Right lobe of liver (tissue), 6 donors: ENCODE measurements around the gene DLG3. TPM values are rescaled to one million over a fixed set of nuclear protein-coding genes. Genes with fewer than 3 reads are reported as not detected.

ENCODE experiments used
- ATAC-seq, 4 donors: fragments of 200-7000 bp; cut with Tn5 transposase; one replicate each; pipeline ENCODE4 v1.9.1; 2020; ENCODE audit warnings: mild to moderate bottlenecking in 4 of 4, moderate library complexity in 4 of 4
- DNase-seq, 3 donors: peaks; one replicate each; pipeline ENCODE4 v3.0.0-alpha.2; 2020
- H3K27ac ChIP-seq, 3 donors: fragments of 200-600 bp; one replicate each; pipeline ENCODE4 v1.8.0; 2022
- H3K27me3 ChIP-seq, 2 donors: fragments of 200-600 bp; one replicate each; pipeline ENCODE4 v1.8.0; 2022
- H3K36me3 ChIP-seq, 4 donors: fragments of 200-600 bp; sonication (generic) in 1 of 4; one replicate each; pipeline versions ENCODE4 v1.5.1 to v1.8.0; 2017 to 2022; ENCODE audit warnings: control low read depth in 1 of 4
- H3K4me1 ChIP-seq, 4 donors: fragments of 200-600 bp; sonication (generic) in 1 of 4; one replicate each; pipeline versions ENCODE4 v1.5.1 to v1.8.0; 2017 to 2022; ENCODE audit warnings: control low read depth in 1 of 4
- H3K4me3 ChIP-seq, 3 donors: fragments of 200-600 bp; one replicate each; pipeline ENCODE4 v1.8.0; 2022
- H3K9me3 ChIP-seq, 4 donors: fragments of 200-600 bp; sonication (generic) in 1 of 4; one replicate each; pipeline versions ENCODE4 v1.5.1 to v1.8.0; 2017 to 2022; ENCODE audit warnings: control low read depth in 1 of 4
- POLR2A ChIP-seq: fragments of 450-650 bp; IDR thresholded peaks from one replicate; pipeline ENCODE4 v1.6.1; 2017; ENCODE audit warnings: antibody characterized with exemption, mild to moderate bottlenecking
- WGBS: methylation state at CpG from one replicate; pipeline ENCODE4 v1.1.6; 2018; ENCODE audit warnings: low coverage, low lambda C conversion rate; ENCODE audit not compliant: insufficient coverage; ENCODE audit errors: missing lambda C conversion rate; 5-methylcytosine and 5-hydroxymethylcytosine counted together
- intact Hi-C, 2 donors: fragments of 100-400 bp; cut with DNase I; formaldehyde crosslinking; loops; one replicate each; pipeline versions ENCODE4 v1.11.2 to v1.14.1; 2022
- total RNA-seq, 6 experiments: library from RNA; depleted of rRNA in 2 of 6; stranded (reverse); fragments of >200 nt in 2 of 6; fragmentation: NEBNext Ultra II Directional in 3 of 6; extraction: Animal tissue kit (Norgen Biotek cat#: 25700) in 3 of 6; gene quantifications; one replicate each; pipeline versions ENCODE4 v1.1.0 to v1.2.4, GENCODE V29; 2016 to 2023
- TF ChIP-seq, protein P1 (sequence below), 4 donors: fragments of 200-600 bp in 3 of 4; fragments of 450-650 bp in 1 of 4; IDR thresholded peaks; one replicate each; pipeline versions ENCODE4 v1.5.1 to v1.8.0; 2016 to 2022; ENCODE audit warnings: antibody characterized with exemption in 4 of 4, mild to moderate bottlenecking in 2 of 4
- donor health status: DM: no; HTN: yes; CAD: no.
- donor health status: DM: no; HTN: no; CAD: no.
- donor health status: DM: no; HTN: no; CAD: no.
- donor health status: DM: no; HTN: yes; CAD: no.
- donor health status: DM: no; HTN: yes; CAD: no.

DLG3 gene
- total RNA-seq, 6 experiments from 2014 or later: 0.37 to 2.1 (median 1.1) TPM

- DNase-seq: no peak
- Histone ChIP-seq H3K9me3 (no peaks in the 10 kb centered on the region), H3K27me3 (peaks cover 0 to 6% of the 10 kb centered on the region in 2 donors), H3K27ac (no peak overlapping the region), H3K36me3 (no peaks in the 10 kb centered on the region), H3K4me3 (no peak overlapping the region), H3K4me1 (no peaks in the 10 kb centered on the region)
- no peak for ATAC-seq
- TF ChIP-seq POLR2A: no peak
- TF ChIP-seq, protein P1, sequence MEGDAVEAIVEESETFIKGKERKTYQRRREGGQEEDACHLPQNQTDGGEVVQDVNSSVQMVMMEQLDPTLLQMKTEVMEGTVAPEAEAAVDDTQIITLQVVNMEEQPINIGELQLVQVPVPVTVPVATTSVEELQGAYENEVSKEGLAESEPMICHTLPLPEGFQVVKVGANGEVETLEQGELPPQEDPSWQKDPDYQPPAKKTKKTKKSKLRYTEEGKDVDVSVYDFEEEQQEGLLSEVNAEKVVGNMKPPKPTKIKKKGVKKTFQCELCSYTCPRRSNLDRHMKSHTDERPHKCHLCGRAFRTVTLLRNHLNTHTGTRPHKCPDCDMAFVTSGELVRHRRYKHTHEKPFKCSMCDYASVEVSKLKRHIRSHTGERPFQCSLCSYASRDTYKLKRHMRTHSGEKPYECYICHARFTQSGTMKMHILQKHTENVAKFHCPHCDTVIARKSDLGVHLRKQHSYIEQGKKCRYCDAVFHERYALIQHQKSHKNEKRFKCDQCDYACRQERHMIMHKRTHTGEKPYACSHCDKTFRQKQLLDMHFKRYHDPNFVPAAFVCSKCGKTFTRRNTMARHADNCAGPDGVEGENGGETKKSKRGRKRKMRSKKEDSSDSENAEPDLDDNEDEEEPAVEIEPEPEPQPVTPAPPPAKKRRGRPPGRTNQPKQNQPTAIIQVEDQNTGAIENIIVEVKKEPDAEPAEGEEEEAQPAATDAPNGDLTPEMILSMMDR (IDR thresholded peaks at IDR 0.05): no peak
- 44% methylated on average over 6 of the region's 6 CpGs for WGBS
- intact Hi-C loops: no loop called here
Measured at GRCh38 chrX:70442224-70442623, 2.4 kb upstream of the DLG3 start.

GRCh38 chrX:70444946-70445656 is 466 bp downstream of the DLG3 start:
- Histone ChIP-seq H3K4me3 (no peak overlapping the region), H3K27me3 (peaks cover 0 to 6% of the 10 kb centered on the region in 2 donors), H3K4me1 (no peaks in the 10 kb centered on the region), H3K9me3 (no peaks in the 10 kb centered on the region), H3K36me3 (no peaks in the 10 kb centered on the region), H3K27ac (no peak overlapping the region)
- DNase-seq: no peak
- intact Hi-C loops: no loop called here
- ATAC-seq: peak in 1 of 4 donors; percentile 6
- WGBS: 46% methylated on average over 25 of the region's 61 CpGs
- TF ChIP-seq, protein P1 (IDR thresholded peaks at IDR 0.05): no peak
- no peak for TF ChIP-seq POLR2A

GRCh38 chrX:70445951-70446350 is 1.3 kb downstream of the DLG3 start:
- Histone ChIP-seq H3K36me3 (no peaks in the 10 kb centered on the region), H3K4me1 (no peaks in the 10 kb centered on the region), H3K27me3 (peaks cover 0 to 6% of the 10 kb centered on the region in 2 donors), H3K4me3 (no peak overlapping the region), H3K27ac (no peak overlapping the region), H3K9me3 (no peaks in the 10 kb centered on the region)
- ATAC-seq (no peak), DNase-seq (no peak)
- intact Hi-C loops: no loop called here
- 61% methylated on average over 4 of the region's 9 CpGs for WGBS
- TF ChIP-seq POLR2A: no peak
- TF ChIP-seq, protein P1 (IDR thresholded peaks at IDR 0.05): no peak

GRCh38 chrX:70446380-70447350 is 2.0 kb downstream of the DLG3 start:
- TF ChIP-seq, protein P1 (IDR thresholded peaks at IDR 0.05): no peak
- TF ChIP-seq POLR2A: no peak
- 45% methylated on average over 4 of the region's 16 CpGs for WGBS
- intact Hi-C loops: no loop called here
- Histone ChIP-seq H3K4me3 (no peak overlapping the region), H3K36me3 (no peaks in the 10 kb centered on the region), H3K4me1 (no peaks in the 10 kb centered on the region), H3K27me3 (peaks cover 0 to 6% of the 10 kb centered on the region in 2 donors), H3K9me3 (no peaks in the 10 kb centered on the region), H3K27ac (no peak overlapping the region)
- no peak for DNase-seq
- no peak for ATAC-seq
